ENCODE data around the gene SORL1-AS1.

- TF ChIP-seq ZNF274 (IDR thresholded peaks at IDR 0.05; ENCODE audit: low read depth, low read length): no peak
- no peak for TF ChIP-seq YY1 (IDR thresholded peaks at IDR 0.05; ENCODE audit: insufficient read depth, insufficient read length)
- TF ChIP-seq SUZ12 (IDR thresholded peaks at IDR 0.05; ENCODE audit: extremely low read depth, insufficient read depth, insufficient read length): no peak
These were observed 58.0 kb downstream of the SORL1-AS1 start for GRCh38 chr11:121394785-121395184.

Measured in NT2/D1 (cell line).